Liver (tissue), 9 donors: Measurements from ENCODE around the gene SDK2. TPM values are rescaled to one million over a fixed set of nuclear protein-coding genes. Genes with fewer than 3 reads are reported as not detected.

Source experiments
- DNase-seq: peaks from one replicate; pipeline ENCODE4 v3.0.0-alpha.2; 2017; ENCODE audit warnings: low spot score
- H3K27ac ChIP-seq, 2 donors: one replicate each; pipeline ENCODE4 v1.7.0; 2013; ENCODE audit warnings: inconsistent platforms in 2 of 2, low read length in 2 of 2, control low read depth in 1 of 2, low read depth in 1 of 2, mild to moderate bottlenecking in 1 of 2
- H3K27me3 ChIP-seq, 4 donors: one replicate each; pipeline versions ENCODE4 v1.6.1 to v1.7.0; 2013; ENCODE audit warnings: low read length in 3 of 4, inconsistent platforms in 1 of 4, mild to moderate bottlenecking in 1 of 4, moderate library complexity in 1 of 4; ENCODE audit not compliant: control insufficient read depth in 4 of 4, insufficient read depth in 4 of 4
- H3K36me3 ChIP-seq, 4 donors: one replicate each; pipeline versions ENCODE4 v1.6.1 to v1.7.0; 2013; ENCODE audit warnings: low read length in 3 of 4, mild to moderate bottlenecking in 3 of 4, low read depth in 1 of 4, moderate library complexity in 1 of 4; ENCODE audit not compliant: control insufficient read depth in 4 of 4, insufficient read depth in 3 of 4
- H3K4me1 ChIP-seq, 4 donors: one replicate each; pipeline versions ENCODE4 v1.6.1 to v1.7.0; 2013; ENCODE audit warnings: low read length in 3 of 4, mild to moderate bottlenecking in 3 of 4, moderate library complexity in 1 of 4; ENCODE audit not compliant: control insufficient read depth in 4 of 4, insufficient read depth in 4 of 4
- H3K4me3 ChIP-seq, 3 donors: one replicate each; pipeline versions ENCODE4 v1.6.1 to v1.7.0; 2013; ENCODE audit warnings: low read length in 3 of 3, control low read depth in 1 of 3, low read depth in 1 of 3, mild to moderate bottlenecking in 1 of 3
- H3K9ac ChIP-seq, 2 donors: one replicate each; pipeline ENCODE4 v1.7.0; 2013; ENCODE audit warnings: low read length in 2 of 2, mild to moderate bottlenecking in 2 of 2, moderate library complexity in 2 of 2, control low read depth in 1 of 2, low read depth in 1 of 2
- H3K9me3 ChIP-seq, 4 donors: one replicate each; pipeline versions ENCODE4 v1.6.1 to v1.7.0; 2013; ENCODE audit warnings: low read length in 3 of 4; ENCODE audit not compliant: control insufficient read depth in 4 of 4
- CTCF ChIP-seq: fragments of 150-350 bp; IDR thresholded peaks from 2 replicates; pipeline ENCODE4 v1.5.1; 2017; ENCODE audit warnings: improper control_type of control experiment, low read depth, low read length; ENCODE audit not compliant: missing input control
- EGR1 ChIP-seq, 2 donors: IDR thresholded peaks; 2 replicates each; pipeline ENCODE4 v1.6.1; 2016 to 2018; ENCODE audit warnings: antibody characterized with exemption in 2 of 2, low read depth in 2 of 2
- FOXA1 ChIP-seq: IDR thresholded peaks from 2 replicates; pipeline ENCODE4 v1.6.1; 2016; ENCODE audit warnings: antibody characterized with exemption
- FOXA2 ChIP-seq: IDR thresholded peaks from 2 replicates; pipeline ENCODE4 v1.6.1; 2016; ENCODE audit warnings: antibody characterized with exemption
- GABPA ChIP-seq, 2 donors: IDR thresholded peaks in 1 of 2; conservative IDR thresholded peaks in 1 of 2; 2 replicates each; pipeline ENCODE4 v1.6.1; 2016; ENCODE audit warnings: antibody characterized with exemption in 2 of 2, mild to moderate bottlenecking in 1 of 2, moderate library complexity in 1 of 2
- HNF4A ChIP-seq, 2 donors: conservative IDR thresholded peaks; 2 replicates each; pipeline ENCODE4 v1.6.1; 2016; ENCODE audit warnings: antibody characterized with exemption in 2 of 2, mild to moderate bottlenecking in 2 of 2
- HNF4G ChIP-seq: IDR thresholded peaks from 2 replicates; pipeline ENCODE4 v1.6.1; 2016; ENCODE audit warnings: antibody characterized with exemption
- JUND ChIP-seq, 2 donors: IDR thresholded peaks; 2 replicates each; pipeline ENCODE4 v1.6.1; 2016; ENCODE audit warnings: antibody characterized with exemption in 2 of 2
- MAX ChIP-seq: IDR thresholded peaks from 2 replicates; pipeline ENCODE4 v1.6.1; 2016; ENCODE audit warnings: antibody characterized with exemption
- NR2F2 ChIP-seq: IDR thresholded peaks from 2 replicates; pipeline ENCODE4 v1.6.1; 2016; ENCODE audit warnings: antibody characterized with exemption
- RAD21 ChIP-seq, 2 donors: IDR thresholded peaks; 2 replicates each; pipeline ENCODE4 v1.6.1; 2016; ENCODE audit warnings: antibody characterized with exemption in 2 of 2, mild to moderate bottlenecking in 2 of 2
- RXRA ChIP-seq, 2 donors: IDR thresholded peaks; 2 replicates each; pipeline ENCODE4 v1.6.1; 2017 to 2018; ENCODE audit warnings: antibody characterized with exemption in 2 of 2, mild to moderate bottlenecking in 1 of 2
- SP1 ChIP-seq: IDR thresholded peaks from 2 replicates; pipeline ENCODE4 v1.6.1; 2018; ENCODE audit warnings: antibody characterized with exemption, mild to moderate bottlenecking
- TAF1 ChIP-seq: conservative IDR thresholded peaks from 2 replicates; pipeline ENCODE4 v1.6.1; 2016; ENCODE audit warnings: antibody characterized with exemption, mild to moderate bottlenecking
- YY1 ChIP-seq: IDR thresholded peaks from 2 replicates; pipeline ENCODE4 v1.6.1; 2016; ENCODE audit warnings: antibody characterized with exemption, mild to moderate bottlenecking
- ZBTB33 ChIP-seq: IDR thresholded peaks from 2 replicates; pipeline ENCODE4 v1.6.1; 2016; ENCODE audit warnings: antibody characterized with exemption
- WGBS: extraction: QIAGEN DNeasy Blood & Tissue Kit; methylation state at CpG from one replicate; pipeline ENCODE4 v1.1.7; 2013; 5-methylcytosine and 5-hydroxymethylcytosine counted together
- polyA plus RNA-seq, 2 donors: library from polyadenylated mRNA; stranded (reverse) in 1 of 2; unstranded in 1 of 2; fragments of 200-250 nt in 1 of 2; fragments of >200 nt in 1 of 2; fragmentation: Nextera tagmentation in 1 of 2; extraction: Ambion mirVana in 1 of 2; gene quantifications; one replicate each; pipeline versions ENCODE4 v1.2.1 to v1.2.3, GENCODE V29; 2013 to 2015
- total RNA-seq, 2 donors: library from RNA; depleted of rRNA; stranded (reverse); fragments of >200 nt; gene quantifications; one replicate each; pipeline ENCODE4 v1.2.3, GENCODE V29; 2014
- TF ChIP-seq, protein P1 (sequence below): IDR thresholded peaks from 2 replicates; pipeline ENCODE4 v1.6.1; 2016; ENCODE audit warnings: antibody characterized with exemption, mild to moderate bottlenecking
- TF ChIP-seq, protein P2 (sequence below): IDR thresholded peaks from 2 replicates; pipeline ENCODE4 v1.6.1; 2016; ENCODE audit warnings: antibody characterized with exemption
- donor health status: healthy.
- donor health status: healthy.
- donor health status: healthy.
- donor health status: healthy.
- donor health status: healthy.

SDK2 gene
- total and polyA plus RNA-seq, 4 donors: 0.05 to 0.42 (median 0.10) TPM

DNA sequence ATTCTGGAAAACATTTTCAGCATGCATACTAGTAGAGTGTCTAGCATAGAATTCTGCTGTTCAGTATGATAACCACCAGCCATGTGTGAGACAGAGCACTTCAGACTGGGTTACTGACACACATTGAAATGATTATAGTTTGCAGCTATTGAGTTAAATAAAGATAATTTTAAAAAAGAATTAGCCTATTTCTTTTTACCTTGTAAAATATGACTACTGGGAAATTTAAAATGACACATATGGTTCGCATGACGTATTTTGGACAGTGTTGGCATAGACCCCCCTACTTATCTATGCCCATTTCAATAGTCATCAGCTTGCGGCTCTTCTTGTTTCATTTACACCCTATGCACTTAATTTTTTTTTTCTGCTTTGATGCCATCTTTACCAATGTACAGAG lies 4.7 kb upstream of the SDK2 start:
- Histone ChIP-seq H3K9ac (no peak overlapping the region), H3K9me3 (peaks cover 1 to 7% (median 4%) of the 10 kb centered on the region in 4 donors), H3K36me3 (no peaks in the 10 kb centered on the region), H3K27me3 (peaks cover 2 to 20% (median 12%) of the 10 kb centered on the region in 4 donors), H3K4me3 (no peak overlapping the region), H3K27ac (no peak overlapping the region), H3K4me1 (peaks cover 4 to 16% (median 10%) of the 10 kb centered on the region in 4 donors)
- WGBS: 83% methylated on average over 3 of the region's 3 CpGs
- no peak for DNase-seq
- no peak for TF ChIP-seq FOXA2
- TF ChIP-seq FOXA1: no peak

DNA sequence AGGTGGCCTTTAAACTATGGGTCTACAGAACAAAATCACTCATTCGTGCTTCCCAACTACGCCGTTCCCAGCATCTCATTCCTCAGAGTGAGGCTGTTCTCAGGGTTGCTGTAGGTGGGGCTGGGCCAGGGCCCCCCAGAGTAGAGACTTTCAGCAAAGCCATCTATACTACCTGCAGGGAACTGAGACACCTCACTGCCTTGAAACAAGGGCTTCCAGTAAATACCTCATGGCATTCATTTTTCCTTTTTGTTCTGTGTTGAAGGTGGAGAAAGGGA lies 4.2 kb upstream of the SDK2 start:
- TF ChIP-seq HNF4A (conservative IDR thresholded peaks at IDR 0.05) (no peak), MAX (no peak), FOXA2 (no peak), HNF4G (no peak), YY1 (no peak), GABPA (IDR thresholded peaks at IDR 0.05 in 1 of 2, conservative IDR thresholded peaks at IDR 0.05 in 1 of 2) (no peak), ZBTB33 (no peak), EGR1 (IDR thresholded peaks at IDR 0.05; ENCODE audit: low read depth in 2 of 2) (no peak), RAD21 (IDR thresholded peaks at IDR 0.05) (no peak), CTCF (no peak), RXRA (IDR thresholded peaks at IDR 0.05) (no peak), TAF1 (no peak), NR2F2 (no peak), JUND (IDR thresholded peaks at IDR 0.05) (no peak), FOXA1 (no peak), SP1 (no peak)
- TF ChIP-seq, protein P1, sequence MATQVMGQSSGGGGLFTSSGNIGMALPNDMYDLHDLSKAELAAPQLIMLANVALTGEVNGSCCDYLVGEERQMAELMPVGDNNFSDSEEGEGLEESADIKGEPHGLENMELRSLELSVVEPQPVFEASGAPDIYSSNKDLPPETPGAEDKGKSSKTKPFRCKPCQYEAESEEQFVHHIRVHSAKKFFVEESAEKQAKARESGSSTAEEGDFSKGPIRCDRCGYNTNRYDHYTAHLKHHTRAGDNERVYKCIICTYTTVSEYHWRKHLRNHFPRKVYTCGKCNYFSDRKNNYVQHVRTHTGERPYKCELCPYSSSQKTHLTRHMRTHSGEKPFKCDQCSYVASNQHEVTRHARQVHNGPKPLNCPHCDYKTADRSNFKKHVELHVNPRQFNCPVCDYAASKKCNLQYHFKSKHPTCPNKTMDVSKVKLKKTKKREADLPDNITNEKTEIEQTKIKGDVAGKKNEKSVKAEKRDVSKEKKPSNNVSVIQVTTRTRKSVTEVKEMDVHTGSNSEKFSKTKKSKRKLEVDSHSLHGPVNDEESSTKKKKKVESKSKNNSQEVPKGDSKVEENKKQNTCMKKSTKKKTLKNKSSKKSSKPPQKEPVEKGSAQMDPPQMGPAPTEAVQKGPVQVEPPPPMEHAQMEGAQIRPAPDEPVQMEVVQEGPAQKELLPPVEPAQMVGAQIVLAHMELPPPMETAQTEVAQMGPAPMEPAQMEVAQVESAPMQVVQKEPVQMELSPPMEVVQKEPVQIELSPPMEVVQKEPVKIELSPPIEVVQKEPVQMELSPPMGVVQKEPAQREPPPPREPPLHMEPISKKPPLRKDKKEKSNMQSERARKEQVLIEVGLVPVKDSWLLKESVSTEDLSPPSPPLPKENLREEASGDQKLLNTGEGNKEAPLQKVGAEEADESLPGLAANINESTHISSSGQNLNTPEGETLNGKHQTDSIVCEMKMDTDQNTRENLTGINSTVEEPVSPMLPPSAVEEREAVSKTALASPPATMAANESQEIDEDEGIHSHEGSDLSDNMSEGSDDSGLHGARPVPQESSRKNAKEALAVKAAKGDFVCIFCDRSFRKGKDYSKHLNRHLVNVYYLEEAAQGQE: no peak
- TF ChIP-seq, protein P2, sequence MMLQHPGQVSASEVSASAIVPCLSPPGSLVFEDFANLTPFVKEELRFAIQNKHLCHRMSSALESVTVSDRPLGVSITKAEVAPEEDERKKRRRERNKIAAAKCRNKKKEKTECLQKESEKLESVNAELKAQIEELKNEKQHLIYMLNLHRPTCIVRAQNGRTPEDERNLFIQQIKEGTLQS: no peak
- 88% methylated on average over 3 of the region's 3 CpGs for WGBS

More for the DNA sequence above, 4.2 kb upstream of the SDK2 start:
- H3K36me3 ChIP-seq: no peaks in the 10 kb centered on the region
- no peak overlapping the region for H3K9ac ChIP-seq
- peaks cover 0 to 2% (median under 1%) of the 10 kb centered on the region in 4 donors for H3K9me3 ChIP-seq
- peaks cover 2 to 20% (median 12%) of the 10 kb centered on the region in 4 donors for H3K27me3 ChIP-seq
- no peak overlapping the region for H3K4me3 ChIP-seq
- no peak for DNase-seq
- H3K27ac ChIP-seq: no peak overlapping the region
- H3K4me1 ChIP-seq: peaks cover 4 to 19% (median 10%) of the 10 kb centered on the region in 4 donors
